MCF 10A (cell line): Measurements from ENCODE around the gene LACTB. TPM values are rescaled to one million over a fixed set of nuclear protein-coding genes. Genes with fewer than 3 reads are reported as not detected.

Experiments used
- BruUV-seq: library from RNA; stranded (reverse); fragments of 400-500 nt; replicated peaks from 2 replicates; lab custom pipeline; 2021; lab: Mats Ljungman, UMichigan
- CTCF ChIA-PET: fragments of 300-600 bp; sonication (Branson Sonifier 250); formaldehyde crosslinking; extraction: SDS; loops from one replicate; lab custom pipeline; 2021; ENCODE audit warnings: antibody characterized with exemption, inconsistent platforms; lab: Yijun Ruan, JAX
- POLR2A ChIA-PET: fragments of 300-600, 350-650 bp; sonication (Branson Sonifier 250); formaldehyde crosslinking; extraction: SDS; loops from one replicate; lab custom pipeline; 2020; ENCODE audit warnings: antibody characterized with exemption, inconsistent platforms; lab: Yijun Ruan, JAX
- DNase-seq: peaks from one replicate; pipeline ENCODE4 v3.0.0-alpha.2; 2018; ENCODE audit not compliant: unreplicated experiment
- H3K27ac Mint-ChIP-seq: one replicate; pipeline ENCODE4 v1.8.0; 2022; ENCODE audit warnings: mild to moderate bottlenecking, low read depth, mixed read lengths; ENCODE audit not compliant: unreplicated experiment
- H3K27me3 Mint-ChIP-seq: one replicate; pipeline ENCODE4 v1.8.0; 2022; ENCODE audit warnings: mixed read lengths; ENCODE audit not compliant: insufficient read depth, unreplicated experiment
- H3K36me3 Mint-ChIP-seq: one replicate; pipeline ENCODE4 v1.8.0; 2022; ENCODE audit warnings: mild to moderate bottlenecking, moderate library complexity, mixed read lengths; ENCODE audit not compliant: insufficient read depth, unreplicated experiment
- H3K4me1 Mint-ChIP-seq: one replicate; pipeline ENCODE4 v1.8.0; 2022; ENCODE audit warnings: mixed read lengths; ENCODE audit not compliant: insufficient read depth, unreplicated experiment
- H3K4me3 Mint-ChIP-seq: one replicate; pipeline ENCODE4 v1.8.0; 2022; ENCODE audit warnings: mild to moderate bottlenecking, moderate library complexity, mixed read lengths; ENCODE audit not compliant: unreplicated experiment
- H3K9me3 Mint-ChIP-seq: one replicate; pipeline ENCODE4 v1.8.0; 2022; ENCODE audit warnings: mixed read lengths; ENCODE audit not compliant: unreplicated experiment
- intact Hi-C: fragments of 100-400 bp; cut with micrococcal nuclease; formaldehyde crosslinking; loops from 2 replicates; pipeline ENCODE4 v1.14.1; 2022
- total RNA-seq: library from RNA; stranded (reverse); gene quantifications from 2 replicates; pipeline ENCODE4 v1.2.3, GENCODE V29; 2022
- TF ChIP-seq, protein P1 (sequence below): fragments of 200-600 bp; IDR thresholded peaks from one replicate; pipeline ENCODE4 v1.8.0; 2022; ENCODE audit warnings: antibody characterized with exemption, mild to moderate bottlenecking; ENCODE audit not compliant: unreplicated experiment

The LACTB gene
- total RNA-seq, 1 experiment from 2014 or later, result 9.9 TPM

GRCh38 chr15:63091679-63092446 lies 29.8 kb upstream of the LACTB start:
- H3K27me3 Mint-ChIP-seq, result no peaks in the 10 kb centered on the region
- CTCF ChIA-PET, result interaction anchor here (0.5 to 8.4 kb wide), 6 partner anchors 45 to 1301 kb away, joined by 3 to 109 read pairs (median 20); no protein-coding TSS in a partner anchor
- peaks cover under 1% of the 10 kb centered on the region for H3K4me1 Mint-ChIP-seq
- H3K36me3 Mint-ChIP-seq, result no peaks in the 10 kb centered on the region
- TF ChIP-seq, protein P1, sequence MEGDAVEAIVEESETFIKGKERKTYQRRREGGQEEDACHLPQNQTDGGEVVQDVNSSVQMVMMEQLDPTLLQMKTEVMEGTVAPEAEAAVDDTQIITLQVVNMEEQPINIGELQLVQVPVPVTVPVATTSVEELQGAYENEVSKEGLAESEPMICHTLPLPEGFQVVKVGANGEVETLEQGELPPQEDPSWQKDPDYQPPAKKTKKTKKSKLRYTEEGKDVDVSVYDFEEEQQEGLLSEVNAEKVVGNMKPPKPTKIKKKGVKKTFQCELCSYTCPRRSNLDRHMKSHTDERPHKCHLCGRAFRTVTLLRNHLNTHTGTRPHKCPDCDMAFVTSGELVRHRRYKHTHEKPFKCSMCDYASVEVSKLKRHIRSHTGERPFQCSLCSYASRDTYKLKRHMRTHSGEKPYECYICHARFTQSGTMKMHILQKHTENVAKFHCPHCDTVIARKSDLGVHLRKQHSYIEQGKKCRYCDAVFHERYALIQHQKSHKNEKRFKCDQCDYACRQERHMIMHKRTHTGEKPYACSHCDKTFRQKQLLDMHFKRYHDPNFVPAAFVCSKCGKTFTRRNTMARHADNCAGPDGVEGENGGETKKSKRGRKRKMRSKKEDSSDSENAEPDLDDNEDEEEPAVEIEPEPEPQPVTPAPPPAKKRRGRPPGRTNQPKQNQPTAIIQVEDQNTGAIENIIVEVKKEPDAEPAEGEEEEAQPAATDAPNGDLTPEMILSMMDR, result no peak
- intact Hi-C loops, result loop anchor here (5.0 to 10.0 kb wide), 2 partner anchors 700 to 1017 kb away; partner anchors contain the start of gene TLN2
- no peak for DNase-seq
- BruUV-seq, result no TSS peak
- POLR2A ChIA-PET, result no interaction called here
- no peaks in the 10 kb centered on the region for H3K9me3 Mint-ChIP-seq
- no peak overlapping the region for H3K4me3 Mint-ChIP-seq
- H3K27ac Mint-ChIP-seq, result no peak overlapping the region

GRCh38 chr15:63093486-63094205 lies 28.0 kb upstream of the LACTB start:
- CTCF ChIA-PET, result interaction anchor here (0.6 to 8.4 kb wide), 53 partner anchors 9 to 1021 kb away, joined by 3 to 109 read pairs (median 4); no protein-coding TSS in a partner anchor
- POLR2A ChIA-PET, result interaction anchor here (0.6 to 2.9 kb wide), 4 partner anchors 39 to 490 kb away, joined by 3 to 17 read pairs (median 4); no protein-coding TSS in a partner anchor
- Mint-ChIP-seq H3K36me3 (no peaks in the 10 kb centered on the region), H3K27me3 (no peaks in the 10 kb centered on the region), H3K4me1 (peaks cover 7% of the 10 kb centered on the region), H3K9me3 (no peaks in the 10 kb centered on the region), H3K27ac (no peak overlapping the region), H3K4me3 (no peak overlapping the region)
- peak; percentile 82 for DNase-seq
- no TSS peak for BruUV-seq
- intact Hi-C loops, result loop anchor here (1.0 to 10.0 kb wide), 5 partner anchors 44 to 1019 kb away; partner anchors contain the start of gene TLN2
- TF ChIP-seq, protein P1, result peak; percentile 85

DNA sequence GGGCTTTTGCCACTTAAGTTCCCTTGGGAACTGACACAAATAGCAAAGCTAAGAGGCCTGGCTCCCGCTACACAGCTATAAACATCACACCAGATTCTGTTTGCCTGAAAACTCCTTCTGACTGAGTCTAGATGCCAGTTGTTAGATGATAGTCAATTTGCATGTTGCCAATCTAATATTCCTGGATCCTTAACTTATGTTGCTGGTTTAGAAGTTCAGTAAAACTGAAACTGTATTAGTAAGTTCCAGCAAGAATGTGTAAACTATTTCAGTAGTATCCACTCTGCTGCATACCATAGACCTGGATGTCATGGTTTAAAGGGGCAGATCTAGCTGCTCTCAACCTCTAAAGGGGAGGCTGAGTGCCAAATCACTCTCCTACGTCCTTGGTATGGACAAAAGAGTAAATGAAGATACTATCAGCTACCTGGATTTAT lies 27.1 kb upstream of the LACTB start:
- no peak overlapping the region for H3K4me3 Mint-ChIP-seq
- ChIA-PET CTCF (interaction anchor here (0.7 to 8.4 kb wide), 37 partner anchors 8 to 787 kb away, joined by 3 to 109 read pairs (median 4); no protein-coding TSS in a partner anchor), POLR2A (interaction anchor here (0.6 to 2.9 kb wide), 5 partner anchors 40 to 491 kb away, joined by 3 to 17 read pairs (median 3); no protein-coding TSS in a partner anchor)
- no TSS peak for BruUV-seq
- no peak for DNase-seq
- H3K36me3 Mint-ChIP-seq, result no peaks in the 10 kb centered on the region
- peaks cover 7% of the 10 kb centered on the region for H3K4me1 Mint-ChIP-seq
- intact Hi-C loops, result loop anchor here (5.0 to 10.0 kb wide), 2 partner anchors 702 to 1020 kb away; partner anchors contain the start of gene TLN2
- no peaks in the 10 kb centered on the region for H3K27me3 Mint-ChIP-seq
- TF ChIP-seq, protein P1, result no peak
- no peak overlapping the region for H3K27ac Mint-ChIP-seq
- no peaks in the 10 kb centered on the region for H3K9me3 Mint-ChIP-seq
